Kidney (tissue), 14 donors: ENCODE measurements around the gene PPARG. TPM values are rescaled to one million over a fixed set of nuclear protein-coding genes. Genes with fewer than 3 reads are reported as not detected.
"Not testable (repeated sequence)": the region's sequence is repeated elsewhere in the genome, so short reads cannot be mapped to it uniquely, and the experiment has no call there.

ENCODE experiments used
- DNase-seq, 5 donors: peaks; one replicate each; pipeline ENCODE4 v3.0.0-alpha.2; 2013 to 2020
- FAIRE-seq: peaks from 2 replicates; lab custom pipeline; 2012; peaks lifted over from hg19 to GRCh38; lab: Jason Lieb, UNC
- H3K27ac ChIP-seq, 2 donors: one replicate each; pipeline ENCODE4 v1.7.0; 2013; ENCODE audit warnings: low read depth in 2 of 2, low read length in 2 of 2, inconsistent platforms in 1 of 2
- H3K27me3 ChIP-seq: one replicate; pipeline ENCODE4 v1.7.1; 2013; ENCODE audit warnings: low read length, inconsistent platforms; ENCODE audit not compliant: control insufficient read depth, insufficient read depth
- H3K36me3 ChIP-seq, 3 donors: one replicate each; pipeline versions ENCODE4 v1.7.0 to v1.7.1; 2013; ENCODE audit warnings: low read length in 3 of 3, control low read depth in 1 of 3, inconsistent platforms in 1 of 3; ENCODE audit not compliant: insufficient read depth in 3 of 3, control insufficient read depth in 2 of 3
- H3K4me1 ChIP-seq, 3 donors: one replicate each; pipeline versions ENCODE4 v1.7.0 to v1.7.1; 2013; ENCODE audit warnings: low read length in 3 of 3, inconsistent platforms in 1 of 3, low read depth in 1 of 3; ENCODE audit not compliant: control insufficient read depth in 2 of 3, insufficient read depth in 2 of 3
- H3K4me3 ChIP-seq, 3 donors: one replicate each; pipeline versions ENCODE4 v1.7.0 to v1.8.1; 2013; ENCODE audit warnings: low read length in 3 of 3, control low read depth in 1 of 3, inconsistent platforms in 1 of 3
- H3K9ac ChIP-seq, 3 donors: one replicate each; pipeline versions ENCODE4 v1.7.0 to v1.7.1; 2013; ENCODE audit warnings: low read length in 3 of 3, control low read depth in 1 of 3, inconsistent platforms in 1 of 3
- H3K9me3 ChIP-seq, 3 donors: one replicate each; pipeline versions ENCODE4 v1.7.0 to v1.7.1; 2013; ENCODE audit warnings: low read length in 3 of 3, control low read depth in 1 of 3, inconsistent platforms in 1 of 3; ENCODE audit not compliant: control insufficient read depth in 2 of 3, insufficient read depth in 1 of 3
- CTCF ChIP-seq: IDR thresholded peaks from 3 replicates; pipeline ENCODE4 v1.5.1; 2012; ENCODE audit warnings: mild to moderate bottlenecking, moderate library complexity, borderline replicate concordance; ENCODE audit not compliant: insufficient read depth; ENCODE audit errors: extremely low read depth
- intact Hi-C: fragments of 100-400 bp; cut with DNase I; formaldehyde crosslinking; loops from one replicate; pipeline ENCODE4 v1.11.1; 2022
- polyA plus RNA-seq: library from polyadenylated mRNA; stranded (reverse); fragments of 350-450 nt; fragmentation: Illumina TruSeq; extraction: RNeasy Lipid Tissue Mini Kit (QIAGEN cat#74804); gene quantifications from one replicate; pipeline ENCODE4 v1.2.3, GENCODE V29; 2014; ENCODE audit warnings: low read depth, low replicate concordance; ENCODE audit not compliant: insufficient read depth
- total RNA-seq: library from RNA; stranded (reverse); fragmentation: NEBNext Ultra II Directional; extraction: Animal tissue kit (Norgen Biotek cat#: 25700); gene quantifications from one replicate; pipeline ENCODE4 v1.2.1, GENCODE V29; 2021
- donor health status: control.
- donor health status: control.
- donor health status: control.
- donor health status: control.
- donor health status: control.
- donor health status: DM: yes; HTN: yes; CAD: no.
- donor health status: Normal renal cell carcinoma (clear cell type).

PPARG gene
- total and polyA plus RNA-seq, 2 donors from 2014 or later = 19.0 to 19.2 TPM

DNA sequence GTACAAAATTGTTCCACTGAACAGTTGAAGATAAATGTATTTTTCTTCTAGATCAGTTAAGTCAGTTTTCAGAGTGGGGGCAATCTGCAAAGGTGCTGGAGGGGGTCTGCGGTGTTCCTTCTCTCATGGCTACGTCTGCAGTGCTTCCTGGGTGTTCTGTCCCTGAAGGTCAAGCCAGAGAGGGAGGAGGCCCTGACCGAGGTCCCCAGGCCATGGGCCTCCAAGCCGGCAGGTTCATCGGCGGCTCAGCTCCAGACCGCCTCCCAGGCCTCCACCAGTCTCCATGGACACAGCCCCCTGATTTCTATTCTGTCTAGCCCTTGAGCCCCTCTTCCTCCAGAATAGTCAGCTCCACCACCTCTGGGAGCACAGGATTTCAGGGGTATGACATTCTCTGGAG, 166.9 kb downstream of the PPARG start:
- Histone ChIP-seq H3K36me3 (no peaks in the 10 kb centered on the region), H3K27ac (no peak overlapping the region), H3K27me3 (no peaks in the 10 kb centered on the region), H3K9me3 (no peaks in the 10 kb centered on the region), H3K4me3 (no peak overlapping the region), H3K9ac (no peak overlapping the region), H3K4me1 (no peaks in the 10 kb centered on the region)
- no peak for FAIRE-seq
- intact Hi-C loops = no loop called here
- no peak for DNase-seq
- no peak for TF ChIP-seq CTCF

DNA sequence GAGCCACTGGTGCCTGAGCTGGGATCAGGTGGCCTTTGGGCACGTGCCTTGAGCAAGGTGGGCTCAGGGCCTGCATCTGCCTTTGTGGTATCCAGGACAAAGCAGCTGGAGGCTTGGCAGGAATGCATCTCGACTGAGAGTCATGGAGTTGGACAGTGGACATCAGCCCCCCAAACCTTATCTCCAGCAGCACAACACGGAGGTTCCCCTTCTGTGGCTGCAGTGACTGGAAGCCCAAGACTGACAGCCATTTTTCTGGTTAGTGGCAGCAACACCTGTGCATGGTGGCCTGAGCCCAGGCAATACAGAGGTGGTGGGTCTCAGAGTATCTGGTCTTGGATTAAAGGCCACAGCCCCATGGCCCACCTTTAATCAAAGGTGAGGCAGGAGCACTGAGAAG, 167.6 kb downstream of the PPARG start:
- no peak overlapping the region for H3K27ac ChIP-seq
- no peak for FAIRE-seq
- intact Hi-C loops = no loop called here

GRCh38 chr3:12457380-12457779, 168.5 kb downstream of the PPARG start:
- FAIRE-seq, H3K9me3 ChIP-seq, H3K4me3 ChIP-seq, H3K9ac ChIP-seq, H3K36me3 ChIP-seq, intact Hi-C loops, DNase-seq, H3K27ac ChIP-seq, H3K27me3 ChIP-seq, H3K4me1 ChIP-seq: not testable (repeated sequence)

More for the DNA sequence above, 167.6 kb downstream of the PPARG start:
- Histone ChIP-seq H3K4me1 (no peaks in the 10 kb centered on the region), H3K9ac (no peak overlapping the region), H3K27me3 (no peaks in the 10 kb centered on the region), H3K36me3 (no peaks in the 10 kb centered on the region), H3K9me3 (no peaks in the 10 kb centered on the region), H3K4me3 (no peak overlapping the region)
- no peak for TF ChIP-seq CTCF
- DNase-seq = no peak

DNA sequence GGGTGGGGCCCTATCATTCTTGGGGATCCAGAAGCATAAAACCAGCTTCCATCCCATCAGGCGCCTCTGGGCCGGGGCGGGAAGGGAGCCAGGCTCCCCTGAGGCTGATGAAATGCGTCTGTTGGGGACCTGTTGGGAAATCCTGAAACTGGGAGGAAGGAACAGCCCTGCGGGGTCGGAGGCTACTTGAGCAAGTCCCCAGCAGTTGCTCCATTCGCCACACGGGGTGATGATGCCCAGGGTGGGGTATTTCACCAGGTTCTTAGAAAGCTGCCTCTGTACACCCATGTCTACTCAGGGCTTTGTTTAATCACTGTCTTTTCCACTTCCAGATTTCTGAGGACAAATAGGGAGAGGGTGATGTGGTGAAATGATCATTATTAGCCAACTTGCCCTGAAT, 170.0 kb downstream of the PPARG start:
- H3K4me3 ChIP-seq = no peak overlapping the region
- no peak for DNase-seq
- peaks cover 0 to 5% (median 0%) of the 10 kb centered on the region in 3 donors for H3K4me1 ChIP-seq
- intact Hi-C loops = no loop called here
- no peak overlapping the region for H3K9ac ChIP-seq
- no peaks in the 10 kb centered on the region for H3K9me3 ChIP-seq
- H3K36me3 ChIP-seq = no peaks in the 10 kb centered on the region
- H3K27ac ChIP-seq = no peak overlapping the region
- H3K27me3 ChIP-seq = no peaks in the 10 kb centered on the region
- FAIRE-seq = no peak
- TF ChIP-seq CTCF = no peak
